ENCODE data around the gene PODNL1. TPM values are rescaled to one million over a fixed set of nuclear protein-coding genes. Genes with fewer than 3 reads are reported as not detected.

The PODNL1 gene
- total and polyA plus RNA-seq, 2 experiments from 2014 or later: 6.2 to 45.3 TPM

DNA sequence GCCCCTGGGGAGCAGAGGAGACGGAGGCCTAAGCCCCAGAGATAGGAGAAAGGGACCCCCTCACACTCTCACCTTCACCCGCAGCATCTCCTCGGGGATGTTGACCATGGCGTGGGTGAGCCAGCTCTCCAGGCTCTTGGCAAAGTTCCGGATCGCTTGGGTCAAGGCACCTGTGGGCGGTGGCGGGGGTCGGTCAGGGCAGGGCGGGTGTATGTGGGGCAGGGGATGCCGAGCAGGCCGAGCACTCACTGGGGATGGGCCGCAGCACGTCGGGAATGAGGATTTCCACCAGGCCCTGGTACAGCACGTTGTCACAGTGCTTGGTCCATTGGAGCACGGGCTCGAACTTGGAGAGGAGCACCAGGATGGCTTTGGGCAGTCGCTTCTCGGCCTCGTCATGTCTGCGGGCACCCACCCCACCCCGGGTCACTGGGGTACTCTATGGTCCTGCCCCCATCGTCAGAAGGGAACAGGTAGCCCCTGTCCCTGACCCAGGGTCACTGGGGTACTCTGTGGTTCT, 27.2 kb upstream of the PODNL1 start:
- 89 to 95% methylated on average over 15 to 24 of the region's 24 CpGs for WGBS, 2 experiments (ENCODE audit: low coverage in 1 of 2, low lambda C conversion rate in 2 of 2, missing lambda C conversion rate in 2 of 2)
- no peaks in the 10 kb centered on the region for H3K36me3 ChIP-seq (ENCODE audit: low read depth)

DNA sequence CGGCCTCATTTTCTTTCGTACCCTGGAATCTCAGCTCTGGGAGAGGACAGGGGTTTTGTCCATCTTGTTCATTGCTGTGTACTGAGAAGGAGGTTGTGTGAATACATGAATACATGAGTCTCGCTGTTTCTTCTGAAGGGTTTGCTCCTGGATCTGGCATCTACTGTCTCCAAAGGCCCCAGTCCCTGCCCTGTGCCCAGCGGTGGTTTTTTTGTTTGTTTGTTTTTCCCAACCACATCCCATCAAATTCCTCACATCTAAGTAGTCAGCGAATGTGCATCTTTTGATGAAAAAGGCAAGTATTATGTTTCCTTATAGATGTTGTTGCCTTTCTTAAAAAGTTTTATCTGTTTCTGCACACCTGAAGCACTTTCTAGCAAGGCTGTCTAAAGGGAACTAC, 26.6 kb upstream of the PODNL1 start:
- H3K27ac ChIP-seq: no peak overlapping the region
- no peak for TF ChIP-seq EZH2 (IDR thresholded peaks at IDR 0.05; ENCODE audit: insufficient read depth, poor library complexity, severe bottlenecking)
- TF ChIP-seq EZH2phosphoT487 (IDR thresholded peaks at IDR 0.05; ENCODE audit: insufficient read depth, low read depth): no peak
- no peak overlapping the region for H3K4me3 ChIP-seq
- H3K4me1 ChIP-seq (ENCODE audit: insufficient read depth): no peaks in the 10 kb centered on the region
- no peak overlapping the region for H3K9ac ChIP-seq
- H4K20me1 ChIP-seq (ENCODE audit: insufficient read depth): no peaks in the 10 kb centered on the region
- no peaks in the 10 kb centered on the region for H3K9me2 ChIP-seq (ENCODE audit: insufficient read depth)
- in situ Hi-C loops (cut with MboI): no loop called here
- H3K9me3 ChIP-seq (ENCODE audit: low read depth): no peaks in the 10 kb centered on the region
- no peaks in the 10 kb centered on the region for H3K27me3 ChIP-seq (replicated peaks; ENCODE audit: insufficient read depth)
- no peak overlapping the region for H2AFZ ChIP-seq
- DNase-seq: no peak
- H3K4me2 ChIP-seq (ENCODE audit: unreplicated experiment): no peak overlapping the region
- H3K79me2 ChIP-seq (ENCODE audit: insufficient read depth): no peaks in the 10 kb centered on the region
- WGBS, 2 experiments (ENCODE audit: low coverage in 1 of 2, low lambda C conversion rate in 2 of 2, missing lambda C conversion rate in 2 of 2): 82 to 83% methylated on average over 5 of the region's 5 CpGs
- H3F3A ChIP-seq (ENCODE audit: insufficient read depth): peaks cover 9% of the 10 kb centered on the region; the same call in 1 of the 2 replicates
- no peaks in the 10 kb centered on the region for H3K36me3 ChIP-seq (ENCODE audit: low read depth)

More for the DNA sequence above, 27.2 kb upstream of the PODNL1 start:
- Histone ChIP-seq H3K27me3 (replicated peaks; ENCODE audit: insufficient read depth) (no peaks in the 10 kb centered on the region), H3K4me1 (ENCODE audit: insufficient read depth) (no peaks in the 10 kb centered on the region), H4K20me1 (ENCODE audit: insufficient read depth) (no peaks in the 10 kb centered on the region), H3K9me3 (ENCODE audit: low read depth) (no peaks in the 10 kb centered on the region), H3K79me2 (ENCODE audit: insufficient read depth) (no peaks in the 10 kb centered on the region), H3F3A (ENCODE audit: insufficient read depth) (peaks cover 9% of the 10 kb centered on the region; the same call in 1 of the 2 replicates), H2AFZ (no peak overlapping the region), H3K27ac (no peak overlapping the region), H3K4me3 (no peak overlapping the region), H3K9me2 (ENCODE audit: insufficient read depth) (no peaks in the 10 kb centered on the region), H3K9ac (no peak overlapping the region), H3K4me2 (ENCODE audit: unreplicated experiment) (no peak overlapping the region)
- in situ Hi-C loops (cut with MboI): no loop called here
- no peak for DNase-seq
- TF ChIP-seq EZH2phosphoT487 (IDR thresholded peaks at IDR 0.05; ENCODE audit: insufficient read depth, low read depth) (no peak), EZH2 (IDR thresholded peaks at IDR 0.05; ENCODE audit: insufficient read depth, poor library complexity, severe bottlenecking) (no peak)

DNA sequence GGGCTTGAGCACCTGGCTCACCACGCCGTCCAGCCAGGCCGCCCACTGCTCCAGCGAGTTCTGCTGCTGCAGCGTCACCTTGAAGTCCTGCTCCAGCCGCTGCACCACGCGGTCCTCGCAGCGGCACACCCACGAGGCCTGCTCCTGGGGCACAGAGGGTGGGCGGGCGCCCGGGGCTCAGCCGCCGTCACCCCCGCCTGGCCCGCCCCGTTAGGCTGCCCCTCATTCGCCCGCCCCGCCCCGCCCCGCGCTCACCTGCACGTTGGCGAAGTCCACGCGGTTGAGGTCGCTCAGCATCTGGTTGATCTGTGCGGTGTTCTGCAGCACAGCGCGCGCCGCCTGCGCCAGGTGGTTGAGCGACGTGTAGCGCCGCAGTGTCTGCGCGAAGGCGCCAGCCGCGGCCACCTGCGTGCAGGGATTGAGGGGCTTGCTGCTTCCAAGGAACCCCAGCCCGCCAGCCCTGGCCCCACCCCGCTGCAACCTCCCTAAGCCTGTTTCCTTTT, 25.4 kb upstream of the PODNL1 start:
- Histone ChIP-seq H3K9ac (no peak overlapping the region), H3K9me2 (ENCODE audit: insufficient read depth) (no peaks in the 10 kb centered on the region), H3K4me2 (ENCODE audit: unreplicated experiment) (no peak overlapping the region), H2AFZ (no peak overlapping the region), H3K27ac (no peak overlapping the region), H3K27me3 (replicated peaks; ENCODE audit: insufficient read depth) (no peaks in the 10 kb centered on the region), H3F3A (ENCODE audit: insufficient read depth) (peaks cover 9% of the 10 kb centered on the region; the same call in 1 of the 2 replicates), H3K79me2 (ENCODE audit: insufficient read depth) (no peaks in the 10 kb centered on the region), H3K9me3 (ENCODE audit: low read depth) (no peaks in the 10 kb centered on the region), H3K4me1 (ENCODE audit: insufficient read depth) (no peaks in the 10 kb centered on the region), H4K20me1 (ENCODE audit: insufficient read depth) (no peaks in the 10 kb centered on the region), H3K36me3 (ENCODE audit: low read depth) (no peaks in the 10 kb centered on the region), H3K4me3 (no peak overlapping the region)
- in situ Hi-C loops (cut with MboI): no loop called here
- DNase-seq: no peak
- WGBS, 2 experiments (ENCODE audit: low coverage in 1 of 2, low lambda C conversion rate in 2 of 2, missing lambda C conversion rate in 2 of 2): 77 to 89% methylated on average over 8 to 41 of the region's 48 CpGs
- no peak for TF ChIP-seq EZH2phosphoT487 (IDR thresholded peaks at IDR 0.05; ENCODE audit: insufficient read depth, low read depth)
- no peak for TF ChIP-seq EZH2 (IDR thresholded peaks at IDR 0.05; ENCODE audit: insufficient read depth, poor library complexity, severe bottlenecking)

DNA sequence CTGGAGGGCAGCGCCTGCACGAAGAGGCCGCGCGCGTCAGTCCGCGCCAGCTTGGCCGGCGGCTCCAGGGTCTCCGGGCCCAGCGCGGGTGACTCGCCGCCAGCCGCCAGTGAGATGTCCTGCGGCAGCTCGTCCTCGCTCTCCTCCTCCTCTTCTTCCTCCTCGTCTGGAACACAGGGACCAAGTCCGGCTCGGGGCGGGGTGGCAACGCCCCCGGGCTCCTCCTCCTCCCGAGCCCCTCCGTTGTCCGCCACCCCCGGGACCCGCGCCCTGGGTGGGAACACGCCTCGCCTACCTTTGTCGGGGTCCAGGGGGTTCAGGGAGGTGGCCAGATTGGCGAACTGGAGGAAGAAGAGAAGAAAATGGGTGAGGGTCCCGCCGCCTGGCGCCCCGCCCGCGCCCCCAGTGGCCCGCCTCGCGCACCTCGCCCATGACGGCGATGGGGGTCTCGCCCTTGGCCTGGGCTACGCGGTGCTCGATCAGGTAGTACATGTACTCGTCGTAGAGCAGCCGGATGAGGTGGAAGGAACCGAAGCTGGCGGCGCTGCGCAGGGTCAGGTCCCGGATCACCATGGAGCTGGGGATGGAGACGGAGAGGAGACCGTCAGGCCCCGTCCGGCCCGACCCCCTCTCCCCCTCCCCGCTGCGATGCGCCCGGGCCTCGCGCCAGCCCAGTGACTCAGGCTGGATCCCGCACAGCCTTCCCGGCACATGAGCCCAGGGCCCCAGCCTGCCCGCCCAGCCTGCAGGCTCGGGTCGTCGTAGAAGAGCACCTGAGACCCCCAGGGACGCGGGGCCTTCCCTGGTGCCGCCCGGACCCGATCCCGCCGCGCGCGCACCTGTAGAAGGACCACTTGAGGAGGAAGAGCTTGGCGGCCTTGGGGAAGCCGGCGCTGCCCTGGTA, 24.7 kb upstream of the PODNL1 start:
- H3F3A ChIP-seq (ENCODE audit: insufficient read depth): peaks cover 9% of the 10 kb centered on the region; the same call in 1 of the 2 replicates
- no peaks in the 10 kb centered on the region for H3K4me1 ChIP-seq (ENCODE audit: insufficient read depth)
- no peaks in the 10 kb centered on the region for H3K9me2 ChIP-seq (ENCODE audit: insufficient read depth)
- no peak for DNase-seq
- no peaks in the 10 kb centered on the region for H3K27me3 ChIP-seq (replicated peaks; ENCODE audit: insufficient read depth)
- no peaks in the 10 kb centered on the region for H4K20me1 ChIP-seq (ENCODE audit: insufficient read depth)
- in situ Hi-C loops (cut with MboI): no loop called here
- no peaks in the 10 kb centered on the region for H3K79me2 ChIP-seq (ENCODE audit: insufficient read depth)
- H2AFZ ChIP-seq: no peak overlapping the region
- TF ChIP-seq EZH2phosphoT487 (IDR thresholded peaks at IDR 0.05; ENCODE audit: insufficient read depth, low read depth): no peak
- no peak for TF ChIP-seq EZH2 (IDR thresholded peaks at IDR 0.05; ENCODE audit: insufficient read depth, poor library complexity, severe bottlenecking)
- no peak overlapping the region for H3K4me2 ChIP-seq (ENCODE audit: unreplicated experiment)
- H3K4me3 ChIP-seq: no peak overlapping the region
- H3K9me3 ChIP-seq (ENCODE audit: low read depth): no peaks in the 10 kb centered on the region
- no peaks in the 10 kb centered on the region for H3K36me3 ChIP-seq (ENCODE audit: low read depth)
- 79 to 80% methylated on average over 49 to 86 of the region's 89 CpGs for WGBS, 2 experiments (ENCODE audit: low coverage in 1 of 2, low lambda C conversion rate in 2 of 2, missing lambda C conversion rate in 2 of 2)
- H3K27ac ChIP-seq: no peak overlapping the region
- H3K9ac ChIP-seq: no peak overlapping the region

Data from GM23248 (cell line).